SU-DHL-6 (cell line): ENCODE measurements around the gene H2BK1.

ENCODE experiments used
- EZH2phosphoT487 ChIP-seq: fragments of 200-600 bp; sonication (generic), shearing (Covaris generic); conservative IDR thresholded peaks from 2 replicates; pipeline ENCODE4 v1.6.1; 2018; ENCODE audit warnings: mild to moderate bottlenecking, antibody characterized with exemption, low read length, moderate library complexity, mixed read lengths
- TF ChIP-seq, protein P1 (sequence below): fragments of 200-600 bp; sonication (generic); IDR thresholded peaks from one replicate; pipeline ENCODE4 v1.5.1; 2017; ENCODE audit warnings: antibody characterized with exemption, mild to moderate bottlenecking, low read length, moderate library complexity; ENCODE audit not compliant: insufficient read depth, poor library complexity, severe bottlenecking

GRCh38 chr7:151226875-151227782 lies 16.8 kb upstream of the H2BK1 start, which contains the start of gene ABCF2:
- TF ChIP-seq EZH2phosphoT487: no peak
- TF ChIP-seq, protein P1, sequence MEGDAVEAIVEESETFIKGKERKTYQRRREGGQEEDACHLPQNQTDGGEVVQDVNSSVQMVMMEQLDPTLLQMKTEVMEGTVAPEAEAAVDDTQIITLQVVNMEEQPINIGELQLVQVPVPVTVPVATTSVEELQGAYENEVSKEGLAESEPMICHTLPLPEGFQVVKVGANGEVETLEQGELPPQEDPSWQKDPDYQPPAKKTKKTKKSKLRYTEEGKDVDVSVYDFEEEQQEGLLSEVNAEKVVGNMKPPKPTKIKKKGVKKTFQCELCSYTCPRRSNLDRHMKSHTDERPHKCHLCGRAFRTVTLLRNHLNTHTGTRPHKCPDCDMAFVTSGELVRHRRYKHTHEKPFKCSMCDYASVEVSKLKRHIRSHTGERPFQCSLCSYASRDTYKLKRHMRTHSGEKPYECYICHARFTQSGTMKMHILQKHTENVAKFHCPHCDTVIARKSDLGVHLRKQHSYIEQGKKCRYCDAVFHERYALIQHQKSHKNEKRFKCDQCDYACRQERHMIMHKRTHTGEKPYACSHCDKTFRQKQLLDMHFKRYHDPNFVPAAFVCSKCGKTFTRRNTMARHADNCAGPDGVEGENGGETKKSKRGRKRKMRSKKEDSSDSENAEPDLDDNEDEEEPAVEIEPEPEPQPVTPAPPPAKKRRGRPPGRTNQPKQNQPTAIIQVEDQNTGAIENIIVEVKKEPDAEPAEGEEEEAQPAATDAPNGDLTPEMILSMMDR: no peak
